Astrocyte (in vitro differentiated cells and primary cell): ENCODE results near the gene N4BP2. TPM values are rescaled to one million over a fixed set of nuclear protein-coding genes. Genes with fewer than 3 reads are reported as not detected.
A peak's percentile ranks its signal among the peaks of the same experiment; 100 is the strongest.

Experiments
- DNase-seq: peaks from one replicate; pipeline ENCODE4 v3.0.0-alpha.2; 2010; ENCODE audit warnings: low read depth
- FAIRE-seq: peaks from 2 replicates; lab custom pipeline; 2011; peaks lifted over from hg19 to GRCh38; lab: Jason Lieb, UNC
- H2AFZ ChIP-seq: 2 replicates; pipeline ENCODE4 v1.6.0; 2012; ENCODE audit warnings: low read depth, low read length, inconsistent platforms
- H3K27ac ChIP-seq: 2 replicates; pipeline ENCODE4 v1.5.1; 2011; ENCODE audit warnings: low read depth, low read length, inconsistent platforms
- H3K27me3 ChIP-seq: 2 replicates; pipeline ENCODE4 v1.6.0; 2011; ENCODE audit warnings: low read length, inconsistent platforms; ENCODE audit not compliant: insufficient read depth
- H3K36me3 ChIP-seq: 2 replicates; pipeline ENCODE4 v1.5.1; 2011; ENCODE audit warnings: low read length, inconsistent platforms; ENCODE audit not compliant: insufficient read depth
- H3K4me1 ChIP-seq: 2 replicates; pipeline ENCODE4 v1.5.1; 2011; ENCODE audit warnings: low read length, inconsistent platforms; ENCODE audit not compliant: insufficient read depth
- H3K4me2 ChIP-seq: 2 replicates; pipeline ENCODE4 v1.6.0; 2012; ENCODE audit warnings: low read length, inconsistent platforms
- H3K4me3 ChIP-seq: 2 replicates; pipeline ENCODE4 v1.5.1; 2011; ENCODE audit warnings: low read depth, mild to moderate bottlenecking, low read length, inconsistent platforms; ENCODE audit not compliant: insufficient read depth
- H3K79me2 ChIP-seq: 2 replicates; pipeline ENCODE4 v1.6.0; 2012; ENCODE audit warnings: mild to moderate bottlenecking, low read length, inconsistent platforms; ENCODE audit not compliant: insufficient read depth
- H3K9ac ChIP-seq: 2 replicates; pipeline ENCODE4 v1.6.0; 2012; ENCODE audit warnings: mild to moderate bottlenecking, low read length, inconsistent platforms
- H3K9me3 ChIP-seq: 2 replicates; pipeline ENCODE4 v1.5.1; 2012; ENCODE audit warnings: low read depth, mild to moderate bottlenecking, low read length, inconsistent platforms; ENCODE audit not compliant: insufficient read depth
- H4K20me1 ChIP-seq: 2 replicates; pipeline ENCODE4 v1.6.0; 2012; ENCODE audit warnings: low read length, inconsistent platforms; ENCODE audit not compliant: insufficient read depth
- H3K27ac Mint-ChIP-seq: one replicate; pipeline ENCODE4 v1.8.0; 2021; ENCODE audit warnings: mild to moderate bottlenecking, mixed read lengths; ENCODE audit not compliant: unreplicated experiment
- H3K27me3 Mint-ChIP-seq: one replicate; pipeline ENCODE4 v1.8.0; 2021; ENCODE audit warnings: low read depth, mixed read lengths; ENCODE audit not compliant: unreplicated experiment
- H3K36me3 Mint-ChIP-seq: one replicate; pipeline ENCODE4 v1.8.0; 2021; ENCODE audit warnings: low read depth, mixed read lengths; ENCODE audit not compliant: unreplicated experiment
- H3K4me1 Mint-ChIP-seq: one replicate; pipeline ENCODE4 v1.8.0; 2021; ENCODE audit warnings: low read depth, mixed read lengths; ENCODE audit not compliant: unreplicated experiment
- H3K4me3 Mint-ChIP-seq: one replicate; pipeline ENCODE4 v1.8.0; 2021; ENCODE audit warnings: mild to moderate bottlenecking, moderate library complexity, mixed read lengths; ENCODE audit not compliant: unreplicated experiment
- H3K9me3 Mint-ChIP-seq: one replicate; pipeline ENCODE4 v1.8.0; 2021; ENCODE audit warnings: mild to moderate bottlenecking, mixed read lengths; ENCODE audit not compliant: unreplicated experiment
- EZH2 ChIP-seq: IDR thresholded peaks from 2 replicates; pipeline ENCODE4 v1.6.1; 2012; ENCODE audit warnings: mild to moderate bottlenecking, low read length, inconsistent platforms; ENCODE audit not compliant: insufficient read depth
- total RNA-seq: library from RNA; stranded (reverse); gene quantifications from 2 replicates; pipeline ENCODE4 v1.2.1, GENCODE V29; 2021
- TF ChIP-seq, protein P1 (sequence below): IDR thresholded peaks from 2 replicates; pipeline ENCODE4 v1.5.1; 2011; ENCODE audit warnings: low read depth, mild to moderate bottlenecking, inconsistent platforms, low read length, moderate library complexity; ENCODE audit not compliant: insufficient read depth

The N4BP2 gene
- total RNA-seq, 1 donor from 2014 or later = 14.5 TPM

DNA sequence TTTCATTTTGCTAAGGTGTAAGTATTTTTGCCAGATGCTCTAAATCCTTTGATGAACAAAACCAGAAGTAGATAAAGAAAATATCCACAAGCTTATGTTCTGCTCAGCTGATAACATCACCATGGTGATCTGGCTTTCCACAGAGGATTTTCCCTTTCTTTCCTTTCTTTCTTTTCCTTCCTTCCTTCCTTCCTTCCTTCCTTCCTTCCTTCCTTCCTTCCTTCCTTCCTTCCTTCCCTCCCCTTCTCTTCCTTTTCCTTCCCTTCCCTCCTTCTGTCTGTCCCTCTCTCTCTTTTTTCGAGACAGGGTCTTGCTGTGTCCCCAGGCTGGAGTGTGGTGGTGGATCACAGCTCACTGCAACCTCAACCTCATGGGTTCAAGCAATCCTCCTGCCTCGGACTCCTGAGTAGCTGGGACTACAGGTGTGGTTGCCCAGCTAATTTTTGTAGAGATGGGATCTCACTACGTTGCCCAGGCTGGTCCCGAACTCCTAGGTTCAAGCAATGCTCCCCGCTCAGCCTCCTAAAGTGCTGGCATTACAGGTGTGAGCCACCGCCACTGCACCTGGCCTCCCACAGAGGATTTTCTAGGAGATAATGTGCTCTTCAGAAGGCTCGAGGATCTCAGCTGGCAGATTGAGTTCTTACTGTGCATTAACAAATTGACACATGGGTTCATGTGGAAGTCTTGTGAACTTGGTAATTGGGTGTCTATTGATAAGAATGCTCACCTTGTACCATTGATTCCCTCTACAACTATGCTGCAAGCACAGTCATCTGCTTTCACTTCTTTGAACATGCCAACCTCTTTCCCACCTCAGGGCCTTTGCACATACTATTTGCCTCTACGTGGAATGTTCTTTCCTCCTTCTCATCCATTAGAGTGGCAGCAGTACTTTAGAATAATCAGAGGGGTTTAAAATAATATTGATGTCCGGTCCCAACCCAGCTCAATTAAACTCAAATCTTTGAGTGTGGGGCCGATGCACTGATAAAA is 138.8 kb downstream of the N4BP2 start:
- no peak overlapping the region for H3K4me3 ChIP-seq
- Mint-ChIP-seq H3K36me3 (peaks cover 1% of the 10 kb centered on the region), H3K27me3 (peaks cover 10% of the 10 kb centered on the region), H3K9me3 (no peaks in the 10 kb centered on the region), H3K4me3 (no peak overlapping the region), H3K27ac (no peak overlapping the region), H3K4me1 (peaks cover 5% of the 10 kb centered on the region)
- no peak overlapping the region for H3K9ac ChIP-seq
- H3K36me3 ChIP-seq = no peaks in the 10 kb centered on the region
- H3K4me1 ChIP-seq = no peaks in the 10 kb centered on the region
- no peak overlapping the region for H3K27ac ChIP-seq
- no peaks in the 10 kb centered on the region for H3K9me3 ChIP-seq
- H4K20me1 ChIP-seq = no peaks in the 10 kb centered on the region
- no peak for DNase-seq
- no peak overlapping the region for H2AFZ ChIP-seq
- TF ChIP-seq, protein P1, sequence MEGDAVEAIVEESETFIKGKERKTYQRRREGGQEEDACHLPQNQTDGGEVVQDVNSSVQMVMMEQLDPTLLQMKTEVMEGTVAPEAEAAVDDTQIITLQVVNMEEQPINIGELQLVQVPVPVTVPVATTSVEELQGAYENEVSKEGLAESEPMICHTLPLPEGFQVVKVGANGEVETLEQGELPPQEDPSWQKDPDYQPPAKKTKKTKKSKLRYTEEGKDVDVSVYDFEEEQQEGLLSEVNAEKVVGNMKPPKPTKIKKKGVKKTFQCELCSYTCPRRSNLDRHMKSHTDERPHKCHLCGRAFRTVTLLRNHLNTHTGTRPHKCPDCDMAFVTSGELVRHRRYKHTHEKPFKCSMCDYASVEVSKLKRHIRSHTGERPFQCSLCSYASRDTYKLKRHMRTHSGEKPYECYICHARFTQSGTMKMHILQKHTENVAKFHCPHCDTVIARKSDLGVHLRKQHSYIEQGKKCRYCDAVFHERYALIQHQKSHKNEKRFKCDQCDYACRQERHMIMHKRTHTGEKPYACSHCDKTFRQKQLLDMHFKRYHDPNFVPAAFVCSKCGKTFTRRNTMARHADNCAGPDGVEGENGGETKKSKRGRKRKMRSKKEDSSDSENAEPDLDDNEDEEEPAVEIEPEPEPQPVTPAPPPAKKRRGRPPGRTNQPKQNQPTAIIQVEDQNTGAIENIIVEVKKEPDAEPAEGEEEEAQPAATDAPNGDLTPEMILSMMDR = no peak
- no peak for TF ChIP-seq EZH2
- no peaks in the 10 kb centered on the region for H3K27me3 ChIP-seq
- no peak for FAIRE-seq
- H3K79me2 ChIP-seq = no peaks in the 10 kb centered on the region
- H3K4me2 ChIP-seq = peak overlapping the region; percentile 45

DNA sequence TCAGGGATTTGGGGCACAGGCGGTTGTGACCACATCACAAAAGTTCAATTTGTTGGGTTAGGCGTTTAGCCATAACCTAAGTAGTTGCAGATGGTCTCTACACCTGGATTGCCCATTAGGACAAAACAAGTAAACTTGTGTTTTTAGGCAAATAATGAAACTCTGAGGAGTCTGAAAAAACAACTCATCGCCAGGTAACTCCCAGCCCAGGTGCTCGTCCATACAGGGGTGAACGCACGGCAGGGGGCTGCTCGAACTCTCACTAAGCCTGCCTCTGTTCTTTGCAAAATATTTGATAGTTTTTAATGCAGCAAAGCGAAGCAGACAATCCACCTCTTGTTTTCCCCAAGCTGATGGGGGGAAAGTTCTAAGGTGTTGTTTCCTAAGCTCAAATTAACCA is 139.6 kb downstream of the N4BP2 start:
- Mint-ChIP-seq H3K27ac (no peak overlapping the region), H3K9me3 (no peaks in the 10 kb centered on the region), H3K36me3 (peaks cover 1% of the 10 kb centered on the region), H3K4me1 (peaks cover 5% of the 10 kb centered on the region), H3K4me3 (no peak overlapping the region), H3K27me3 (peaks cover 10% of the 10 kb centered on the region)
- Histone ChIP-seq H3K27me3 (no peaks in the 10 kb centered on the region), H3K27ac (no peak overlapping the region), H3K4me2 (no peak overlapping the region), H3K4me3 (no peak overlapping the region), H2AFZ (no peak overlapping the region), H3K79me2 (no peaks in the 10 kb centered on the region), H3K9ac (no peak overlapping the region), H3K4me1 (no peaks in the 10 kb centered on the region), H3K9me3 (no peaks in the 10 kb centered on the region), H3K36me3 (no peaks in the 10 kb centered on the region), H4K20me1 (no peaks in the 10 kb centered on the region)
- TF ChIP-seq, protein P1 = no peak
- no peak for TF ChIP-seq EZH2
- no peak for FAIRE-seq
- DNase-seq = no peak
